ENCODE measurements around the gene WFIKKN1. TPM values are rescaled to one million over a fixed set of nuclear protein-coding genes. Genes with fewer than 3 reads are reported as not detected.

WFIKKN1 gene
- total and polyA plus RNA-seq, 2 of the 13 experiments (the other 11 are each of a cell fraction or from before 2014, with no cell fraction given) = 1.7 to 4.9 TPM

- no peak for TF ChIP-seq ZBTB40 (IDR thresholded peaks at IDR 0.05)
- TF ChIP-seq ZBTB40 (CRISPR knock-in tag; IDR thresholded peaks at IDR 0.05) = no peak; the same call in 1 of the 2 replicates
- no peak for TF ChIP-seq ZNF790 (CRISPR knock-in tag; IDR thresholded peaks at IDR 0.05; ENCODE audit: borderline replicate concordance)
- TF ChIP-seq ZNF276 (CRISPR knock-in tag; IDR thresholded peaks at IDR 0.05; ENCODE audit: low read depth) = no peak
- TF ChIP-seq HMG20B (CRISPR knock-in tag; conservative IDR thresholded peaks at IDR 0.05) = no peak
- TF ChIP-seq, protein P1, sequence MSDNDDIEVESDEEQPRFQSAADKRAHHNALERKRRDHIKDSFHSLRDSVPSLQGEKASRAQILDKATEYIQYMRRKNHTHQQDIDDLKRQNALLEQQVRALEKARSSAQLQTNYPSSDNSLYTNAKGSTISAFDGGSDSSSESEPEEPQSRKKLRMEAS (IDR thresholded peaks at IDR 0.05) = no peak
- TF ChIP-seq ZNF564 (CRISPR knock-in tag; IDR thresholded peaks at IDR 0.05) = no peak
- no peak for TF ChIP-seq ZNF740 (CRISPR knock-in tag; IDR thresholded peaks at IDR 0.05)
- TF ChIP-seq SRF (IDR thresholded peaks at IDR 0.05; ENCODE audit: low read depth, low read length) = no peak
- 0 out of 2 replicates have a peak, but pooled peaks have one; percentile 39 for TF ChIP-seq ERF (CRISPR knock-in tag; IDR thresholded peaks at IDR 0.05)
- TF ChIP-seq ELF4 (CRISPR knock-in tag; IDR thresholded peaks at IDR 0.05; ENCODE audit: borderline replicate concordance) = no peak
- no peak for TF ChIP-seq LBX2 (CRISPR knock-in tag; IDR thresholded peaks at IDR 0.05; ENCODE audit: borderline replicate concordance)
- TF ChIP-seq ZNF280B (CRISPR knock-in tag; IDR thresholded peaks at IDR 0.05; ENCODE audit: borderline replicate concordance) = no peak
- no peak for TF ChIP-seq AHR (CRISPR knock-in tag; IDR thresholded peaks at IDR 0.05)
- TF ChIP-seq ATF1 (CRISPR knock-in tag; IDR thresholded peaks at IDR 0.05) = no peak
- TF ChIP-seq ZNF430 (CRISPR knock-in tag; IDR thresholded peaks at IDR 0.05) = peak; percentile 60; the same call in 1 of the 2 replicates
Observed at GRCh38 chr16:645852-646678, 15.3 kb downstream of the WFIKKN1 start (continued).
